ENCODE data around the gene GRK2. TPM values are rescaled to one million over a fixed set of nuclear protein-coding genes. Genes with fewer than 3 reads are reported as not detected.
"Not testable (repeated sequence)": the region's sequence is repeated elsewhere in the genome, so short reads cannot be mapped to it uniquely, and the experiment has no call there.

GRK2 gene
- total RNA-seq, 4 donors from 2014 or later: 104 to 294 (median 160) TPM

- TF ChIP-seq CTCF (IDR thresholded peaks at IDR 0.05): no peak
- no peak for TF ChIP-seq EP300 (IDR thresholded peaks at IDR 0.05; ENCODE audit: low read depth)
- TF ChIP-seq POLR2AphosphoS5 (IDR thresholded peaks at IDR 0.05): no peak
- TF ChIP-seq POLR2A (IDR thresholded peaks at IDR 0.05): no peak
- no peaks in the 10 kb centered on the region for H3K27me3 ChIP-seq
- H3K4me3 ChIP-seq: no peak overlapping the region
- intact Hi-C loops (cut with DNase I; ENCODE audit: low total_unique reads): no loop called here
- in situ Hi-C loops (cut with MboI; ENCODE audit: low pct_ligation_motif_present in 1 of 4, low pct_unique_long_range_greater_than_20kb in 1 of 4, low sequenced_read_pairs in 3 of 4): loop anchor here in 1 of 4 donors (25.0 kb wide), 1 partner anchor 132 kb away; the partner anchor contains the start of gene RAD9A
- peaks cover 0 to 43% (median 23%) of the 10 kb centered on the region in 4 donors for H3K36me3 ChIP-seq
- H3K27ac ChIP-seq: no peak overlapping the region
- DNase-seq: no peak
- no peaks in the 10 kb centered on the region for H3K9me3 ChIP-seq
- 77 to 89% methylated on average over 5 to 10 of the region's 10 CpGs for WGBS, 2 donors (ENCODE audit: low coverage in 1 of 2)
- H3K4me1 ChIP-seq: peaks cover 0 to 23% (median 2%) of the 10 kb centered on the region in 4 donors
Measured at GRCh38 chr11:67255353-67255752, 10.9 kb upstream of the GRK2 start.

- in situ Hi-C loops (cut with MboI; ENCODE audit: low pct_ligation_motif_present in 1 of 4, low pct_unique_long_range_greater_than_20kb in 1 of 4, low sequenced_read_pairs in 3 of 4): loop anchor here in 1 of 4 donors (25.0 kb wide), 1 partner anchor 131 kb away; the partner anchor contains the start of gene RAD9A
- TF ChIP-seq POLR2AphosphoS5 (IDR thresholded peaks at IDR 0.05) (no peak), EP300 (IDR thresholded peaks at IDR 0.05; ENCODE audit: low read depth) (no peak), POLR2A (IDR thresholded peaks at IDR 0.05) (no peak), CTCF (IDR thresholded peaks at IDR 0.05) (no peak)
- Histone ChIP-seq H3K9me3 (no peaks in the 10 kb centered on the region), H3K4me1 (peaks cover 0 to 24% (median 2%) of the 10 kb centered on the region in 4 donors), H3K36me3 (peaks cover 0 to 43% (median 19%) of the 10 kb centered on the region in 4 donors), H3K4me3 (no peak overlapping the region), H3K27me3 (no peaks in the 10 kb centered on the region), H3K27ac (no peak overlapping the region)
- WGBS, 2 donors (ENCODE audit: low coverage in 1 of 2): 83 to 85% methylated on average over 1 to 8 of the region's 8 CpGs
- intact Hi-C loops (cut with DNase I; ENCODE audit: low total_unique reads): no loop called here
- DNase-seq: no peak
Measured at GRCh38 chr11:67255864-67256263, 10.4 kb upstream of the GRK2 start.

DNA sequence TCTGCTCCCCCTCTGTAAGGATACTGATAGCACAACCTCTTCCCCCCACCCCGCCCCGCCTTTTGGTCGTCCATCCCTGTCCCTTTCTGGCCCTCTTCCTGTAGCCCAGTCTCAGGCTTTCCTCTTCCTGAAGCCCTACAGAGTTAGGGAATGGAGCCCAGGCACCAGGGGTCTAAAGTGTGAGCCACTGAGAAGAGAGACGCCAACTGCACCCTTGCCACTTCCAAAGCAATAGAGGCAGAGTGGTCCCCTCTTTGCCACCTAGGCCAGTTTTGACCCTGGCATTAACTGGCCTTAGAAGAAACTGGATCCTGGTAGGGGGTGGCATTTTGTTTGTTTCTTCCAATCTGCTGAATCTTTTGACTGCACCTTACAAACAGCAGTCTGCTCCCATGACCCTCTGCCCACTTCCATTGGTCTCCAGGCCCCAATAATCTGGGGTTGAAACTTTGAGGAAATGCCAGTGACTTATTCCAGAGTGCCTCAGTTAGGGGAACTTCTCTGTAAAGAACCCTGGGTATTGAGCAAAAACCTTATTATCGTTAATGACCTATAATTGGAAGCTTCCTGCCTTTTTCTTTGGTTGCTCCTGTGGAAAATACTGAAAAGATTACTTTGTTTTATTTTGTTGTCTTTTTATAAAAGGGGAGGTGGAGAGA is 9.7 kb upstream of the GRK2 start:
- H3K4me3 ChIP-seq: no peak overlapping the region
- no peaks in the 10 kb centered on the region for H3K27me3 ChIP-seq
- intact Hi-C loops (cut with DNase I; ENCODE audit: low total_unique reads) (no loop called here), in situ Hi-C loops (cut with MboI; ENCODE audit: low pct_ligation_motif_present in 1 of 4, low pct_unique_long_range_greater_than_20kb in 1 of 4, low sequenced_read_pairs in 3 of 4) (loop anchor here in 1 of 4 donors (25.0 kb wide), 1 partner anchor 131 kb away; the partner anchor contains the start of gene RAD9A)
- peaks cover 0 to 31% (median 9%) of the 10 kb centered on the region in 4 donors for H3K4me1 ChIP-seq
- no peak overlapping the region for H3K27ac ChIP-seq
- H3K9me3 ChIP-seq: no peaks in the 10 kb centered on the region
- WGBS, 2 donors (ENCODE audit: low coverage in 1 of 2): 70 to 79% methylated on average over 1 to 5 of the region's 5 CpGs
- H3K36me3 ChIP-seq: peaks cover 0 to 35% (median 17%) of the 10 kb centered on the region in 4 donors
- no peak for TF ChIP-seq CTCF (IDR thresholded peaks at IDR 0.05)
- no peak for DNase-seq

DNA sequence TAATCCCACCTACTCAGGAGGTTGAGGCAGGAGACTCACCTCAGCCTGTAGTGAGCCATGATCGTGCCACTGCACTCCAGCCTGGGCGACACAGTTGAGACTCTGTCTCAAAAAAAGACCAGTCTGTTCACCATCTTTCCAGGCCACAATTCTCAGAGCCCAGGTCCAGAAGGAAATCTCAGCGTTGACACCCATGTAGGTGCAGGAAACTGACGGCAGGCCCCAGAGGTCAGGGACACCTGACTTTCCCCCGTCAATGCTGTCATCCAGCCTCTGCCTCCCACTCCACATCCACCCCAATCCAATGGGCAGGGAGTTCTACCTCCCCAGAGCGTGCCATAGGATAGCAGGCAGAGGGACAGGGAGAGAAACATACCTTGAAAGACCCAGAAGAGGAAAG is 5.9 kb upstream of the GRK2 start:
- no peaks in the 10 kb centered on the region for H3K27me3 ChIP-seq
- peaks cover 0 to 10% (median 4%) of the 10 kb centered on the region in 4 donors for H3K36me3 ChIP-seq
- intact Hi-C loops (cut with DNase I; ENCODE audit: low total_unique reads): no loop called here
- TF ChIP-seq POLR2A (IDR thresholded peaks at IDR 0.05) (no peak), EP300 (IDR thresholded peaks at IDR 0.05; ENCODE audit: low read depth) (no peak), CTCF (IDR thresholded peaks at IDR 0.05) (no peak), POLR2AphosphoS5 (IDR thresholded peaks at IDR 0.05) (no peak)
- in situ Hi-C loops (cut with MboI; ENCODE audit: low pct_ligation_motif_present in 1 of 4, low pct_unique_long_range_greater_than_20kb in 1 of 4, low sequenced_read_pairs in 3 of 4): loop anchor here in 3 of 4 donors (5.0 to 25.0 kb wide), 3 partner anchors 52 to 127 kb away; partner anchors contain the start of gene RAD9A (in 1 of the 3)
- H3K9me3 ChIP-seq: no peaks in the 10 kb centered on the region
- no peak for DNase-seq
- H3K4me1 ChIP-seq: peaks cover 9 to 29% (median 21%) of the 10 kb centered on the region in 4 donors
- H3K27ac ChIP-seq: no peak overlapping the region
- WGBS, 2 donors (ENCODE audit: low coverage in 1 of 2): 84% methylated on average over 6 of the region's 6 CpGs; no CpG with 5 or more reads in 1 of the 2 donors
- no peak overlapping the region for H3K4me3 ChIP-seq

DNA sequence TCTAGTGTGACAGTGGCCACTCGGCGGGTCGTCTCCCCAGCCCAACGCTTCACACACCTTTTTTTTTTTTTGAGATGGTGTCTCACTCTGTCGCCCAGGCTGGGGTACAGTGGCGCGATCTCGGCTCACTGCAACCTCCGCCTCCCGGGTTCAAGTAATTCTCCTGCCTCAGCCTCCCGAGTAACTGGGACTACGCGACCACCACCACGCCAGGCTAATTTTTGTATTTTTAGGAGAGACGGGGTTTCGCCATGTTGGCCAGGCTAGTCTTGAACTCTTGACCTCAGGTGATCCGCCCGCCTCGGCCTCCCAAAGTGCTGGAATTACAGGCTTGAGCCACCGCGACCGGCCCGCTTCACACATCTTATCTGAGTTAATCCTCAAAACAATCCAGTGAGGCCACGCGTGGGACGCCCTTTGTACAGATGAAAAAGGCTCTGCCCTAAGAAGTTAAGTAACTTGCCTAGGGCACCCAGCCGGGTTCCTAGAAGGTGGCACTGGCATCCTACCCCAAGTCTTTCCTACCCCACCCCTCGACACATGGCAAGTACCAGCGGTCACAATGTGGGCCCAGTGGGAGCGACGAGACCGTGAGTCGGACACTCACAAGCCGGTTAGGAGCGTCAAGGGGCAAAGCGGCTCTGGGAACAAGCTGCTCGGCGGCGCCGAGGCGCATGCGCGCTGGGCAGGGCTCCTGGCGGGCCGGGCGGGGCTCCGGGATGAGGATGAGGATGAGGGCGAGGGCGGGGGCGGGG is 5.2 kb upstream of the GRK2 start:
- Histone ChIP-seq H3K27ac (peak overlapping the region in 2 of 4 donors; percentile 19 to 30), H3K4me1 (peaks cover 11 to 34% (median 27%) of the 10 kb centered on the region in 4 donors), H3K4me3 (peak overlapping the region; percentile 8 to 42 (median 20))
- H3K36me3 ChIP-seq; H3K27me3 ChIP-seq; H3K9me3 ChIP-seq; intact Hi-C loops (cut with DNase I; ENCODE audit: low total_unique reads): not testable (repeated sequence)
- in situ Hi-C loops (cut with MboI; ENCODE audit: low pct_ligation_motif_present in 1 of 4, low pct_unique_long_range_greater_than_20kb in 1 of 4, low sequenced_read_pairs in 3 of 4): loop anchor here in 3 of 4 donors (5.0 to 25.0 kb wide), 3 partner anchors 51 to 126 kb away; partner anchors contain the start of gene RAD9A (in 1 of the 3)
- DNase-seq: peak; percentile 72
- 36% methylated on average over 44 of the region's 50 CpGs; no CpG with 5 or more reads in 1 of the 2 donors for WGBS, 2 donors (ENCODE audit: low coverage in 1 of 2)
